ENCODE results near the gene STAMBPL1.

Gene STAMBPL1

GRCh38 chr10:88890681-88891381 is 10.8 kb downstream of the STAMBPL1 start:
- TF ChIP-seq CTCF (IDR thresholded peaks at IDR 0.05; ENCODE audit: control insufficient read depth, extremely low read depth, insufficient read depth), result no peak
- no peak overlapping the region for H3K4me3 ChIP-seq (ENCODE audit: low read depth, low read length)
- DNase-seq (ENCODE audit: low read depth), result no peak

- no peak for TF ChIP-seq CTCF (IDR thresholded peaks at IDR 0.05; ENCODE audit: control insufficient read depth, extremely low read depth, insufficient read depth)
- no peak overlapping the region for H3K4me3 ChIP-seq (ENCODE audit: low read depth, low read length)
- no peak for DNase-seq (ENCODE audit: low read depth)
These were observed 12.3 kb downstream of the STAMBPL1 start for GRCh38 chr10:88892222-88892967.

- no peak for DNase-seq (ENCODE audit: low read depth)
- no peak overlapping the region for H3K4me3 ChIP-seq (ENCODE audit: low read depth, low read length)
- TF ChIP-seq CTCF (IDR thresholded peaks at IDR 0.05; ENCODE audit: control insufficient read depth, extremely low read depth, insufficient read depth), result no peak
These were observed 13.6 kb downstream of the STAMBPL1 start for GRCh38 chr10:88893611-88894010.

- no peak overlapping the region for H3K4me3 ChIP-seq (ENCODE audit: low read depth, low read length)
- no peak for TF ChIP-seq CTCF (IDR thresholded peaks at IDR 0.05; ENCODE audit: control insufficient read depth, extremely low read depth, insufficient read depth)
- DNase-seq (ENCODE audit: low read depth), result no peak
These were observed 15.2 kb downstream of the STAMBPL1 start for GRCh38 chr10:88895250-88895649.

GRCh38 chr10:88896372-88896993 is 16.4 kb downstream of the STAMBPL1 start:
- DNase-seq (ENCODE audit: low read depth), result no peak
- no peak for TF ChIP-seq CTCF (IDR thresholded peaks at IDR 0.05; ENCODE audit: control insufficient read depth, extremely low read depth, insufficient read depth)
- no peak overlapping the region for H3K4me3 ChIP-seq (ENCODE audit: low read depth, low read length)

GRCh38 chr10:88896994-88897853 is 17.2 kb downstream of the STAMBPL1 start:
- H3K4me3 ChIP-seq (ENCODE audit: low read depth, low read length), result no peak overlapping the region
- TF ChIP-seq CTCF (IDR thresholded peaks at IDR 0.05; ENCODE audit: control insufficient read depth, extremely low read depth, insufficient read depth), result no peak

More at GRCh38 chr10:88896994-88897853, 17.2 kb downstream of the STAMBPL1 start:
- DNase-seq (ENCODE audit: low read depth), result no peak
